Activated CD4-positive, alpha-beta T cell treated with anti-CD3 and anti-CD28 coated beads for 48 hours (primary cell): Measurements from ENCODE around the gene CD8B.
A peak's percentile ranks its signal among the peaks of the same experiment; 100 is the strongest.
"Not testable (repeated sequence)": the region's sequence is repeated elsewhere in the genome, so short reads cannot be mapped to it uniquely, and the experiment has no call there.

Experiments used
- DNase-seq: peaks from one replicate; pipeline ENCODE4 v3.0.0-alpha.2; 2020

The CD8B gene

DNA sequence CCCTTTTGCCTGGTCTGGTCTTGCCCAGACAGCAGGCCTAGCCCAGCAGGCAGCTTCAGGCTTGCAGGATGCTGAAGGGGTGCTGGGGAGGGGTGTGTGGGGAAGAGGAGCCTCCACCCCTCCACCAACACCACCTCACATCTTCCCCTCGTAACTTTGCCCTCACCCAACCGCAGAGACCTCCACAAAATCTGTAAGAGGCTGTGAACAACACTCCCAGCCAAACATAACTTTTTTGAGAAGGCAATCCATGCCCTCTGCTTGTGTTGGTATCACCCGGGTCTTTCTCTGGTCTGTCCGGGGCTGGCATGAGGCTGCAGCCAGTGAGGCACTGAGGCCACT lies 26.2 kb downstream of the CD8B start:
- not testable (repeated sequence) for DNase-seq

DNA sequence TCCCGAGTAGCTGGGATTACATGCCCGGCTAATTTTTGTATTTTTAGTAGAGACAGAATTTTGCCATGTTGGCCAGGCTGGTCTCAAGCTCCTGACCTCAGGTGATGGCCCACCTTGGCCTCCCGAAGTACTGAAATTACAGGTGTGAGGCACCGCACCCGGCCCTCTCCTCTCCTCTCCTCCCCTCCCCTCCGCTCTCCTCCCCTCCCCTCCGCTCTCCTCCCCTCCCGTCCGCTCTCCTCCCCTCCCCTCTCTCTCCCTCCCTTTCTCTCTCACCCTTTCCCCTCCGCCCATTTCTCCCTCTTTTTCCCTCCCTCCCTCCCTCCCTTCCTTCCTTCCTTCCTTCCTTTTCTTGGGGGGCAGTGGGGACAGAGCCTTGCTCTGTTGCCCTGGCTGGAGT lies 28.4 kb downstream of the CD8B start:
- no peak for DNase-seq

DNA sequence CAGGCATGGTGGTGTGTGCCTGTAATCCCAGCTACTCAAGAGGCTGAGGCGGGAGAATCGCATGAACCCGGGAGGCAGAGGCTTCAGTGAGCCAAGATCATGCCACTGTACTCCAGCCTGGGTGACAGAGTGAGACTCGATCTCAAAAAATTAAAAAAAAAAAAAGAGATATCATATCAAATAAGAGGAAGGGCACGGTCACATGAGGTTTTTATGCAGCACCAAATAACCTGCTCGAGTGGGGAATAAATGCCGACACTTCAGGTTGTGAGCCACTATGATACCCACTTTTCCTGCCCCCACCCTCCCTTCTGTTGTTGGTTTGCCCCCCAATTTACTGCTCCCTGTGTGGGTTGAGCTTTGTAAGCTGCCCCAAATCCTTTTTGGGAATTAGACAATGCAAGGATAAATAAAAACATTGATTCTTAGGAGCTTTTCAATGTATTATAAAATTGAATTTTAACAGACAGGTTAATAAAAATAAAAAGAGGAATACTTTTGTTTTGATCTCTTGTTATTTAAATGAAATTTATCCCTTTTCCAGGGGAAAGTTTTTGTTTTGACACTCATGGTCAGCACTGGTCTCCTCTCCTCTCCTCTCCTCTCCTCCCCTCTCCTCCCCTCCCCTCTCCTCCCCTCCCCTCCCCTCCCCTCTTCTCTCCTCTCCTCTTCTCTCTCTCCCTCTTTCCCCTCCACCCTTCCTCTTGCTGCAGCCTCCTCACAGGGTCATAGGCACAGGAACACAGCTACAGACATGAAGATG lies 29.2 kb downstream of the CD8B start:
- DNase-seq, result no peak

DNA sequence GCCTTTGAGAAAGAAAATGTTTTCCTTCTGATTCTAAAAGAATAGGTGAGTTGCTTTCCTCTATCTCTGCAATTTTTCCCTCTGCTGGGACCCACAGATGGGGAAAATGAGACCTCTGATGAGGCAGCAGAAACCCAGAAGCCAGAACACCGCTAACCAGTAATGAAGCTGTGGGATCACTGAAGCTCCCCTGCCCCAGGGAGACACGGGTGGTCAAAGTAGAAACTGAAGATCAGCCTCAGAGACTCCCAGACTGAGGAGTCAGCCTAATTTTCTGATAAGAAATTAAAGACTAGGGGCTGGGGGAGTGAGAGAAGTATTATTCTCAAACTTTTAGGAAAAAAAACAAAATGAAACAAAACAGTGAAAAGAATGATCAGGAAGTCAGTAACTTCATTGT lies 30.1 kb downstream of the CD8B start:
- no peak for DNase-seq

DNA sequence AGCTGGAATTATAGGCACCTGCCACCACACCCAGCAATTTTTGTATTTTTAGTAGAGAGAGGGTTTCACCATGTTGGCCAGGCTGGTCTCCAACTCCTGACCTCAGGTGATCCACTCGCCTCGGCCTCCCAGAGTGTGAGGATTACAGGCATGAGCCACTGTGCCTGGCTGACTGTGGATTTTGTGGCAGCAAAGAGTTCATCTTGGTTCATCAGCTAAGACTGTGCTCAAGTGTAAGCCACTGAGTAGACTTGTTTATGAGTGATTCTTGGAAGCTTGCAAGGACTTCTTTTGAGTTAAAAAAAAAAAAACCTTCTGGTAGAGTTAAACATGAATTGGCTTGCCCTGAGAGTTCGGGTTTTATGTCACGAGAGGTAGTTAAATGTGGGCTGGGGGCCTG lies 34.7 kb downstream of the CD8B start:
- DNase-seq, result no peak

DNA sequence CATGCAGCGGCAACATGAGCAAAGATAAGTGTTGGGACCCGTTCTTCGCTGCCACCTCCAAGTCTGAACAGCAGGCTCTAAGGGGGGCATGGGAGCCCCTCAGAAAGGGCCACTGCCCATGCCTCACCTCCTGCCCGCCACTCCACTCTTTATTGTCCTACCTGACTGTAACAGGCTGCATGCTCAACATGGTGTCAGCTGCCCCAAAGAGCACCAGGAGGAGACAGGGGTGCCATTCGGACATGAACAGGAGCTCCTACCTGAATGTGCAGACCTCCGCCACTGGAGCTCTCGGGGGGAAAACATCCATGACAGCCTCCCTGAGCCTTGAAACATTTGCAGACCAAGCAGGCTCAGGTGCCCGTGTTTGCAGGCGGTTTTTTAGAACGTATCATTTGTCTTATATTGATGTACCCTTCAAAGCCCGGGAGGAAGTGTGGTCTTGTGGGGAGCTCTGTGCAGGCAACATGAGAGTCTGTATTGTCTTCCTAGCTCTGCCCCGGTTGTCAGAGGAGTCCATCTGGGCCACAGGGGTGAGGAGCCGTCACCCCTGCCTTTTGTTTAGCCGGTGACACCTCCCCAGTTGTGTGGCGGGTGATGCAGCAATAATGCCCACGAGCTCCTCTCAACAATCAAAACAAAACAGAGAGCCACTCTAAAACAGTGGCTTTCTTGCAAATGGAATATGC lies 35.8 kb downstream of the CD8B start:
- DNase-seq, result peak; percentile 61

DNA sequence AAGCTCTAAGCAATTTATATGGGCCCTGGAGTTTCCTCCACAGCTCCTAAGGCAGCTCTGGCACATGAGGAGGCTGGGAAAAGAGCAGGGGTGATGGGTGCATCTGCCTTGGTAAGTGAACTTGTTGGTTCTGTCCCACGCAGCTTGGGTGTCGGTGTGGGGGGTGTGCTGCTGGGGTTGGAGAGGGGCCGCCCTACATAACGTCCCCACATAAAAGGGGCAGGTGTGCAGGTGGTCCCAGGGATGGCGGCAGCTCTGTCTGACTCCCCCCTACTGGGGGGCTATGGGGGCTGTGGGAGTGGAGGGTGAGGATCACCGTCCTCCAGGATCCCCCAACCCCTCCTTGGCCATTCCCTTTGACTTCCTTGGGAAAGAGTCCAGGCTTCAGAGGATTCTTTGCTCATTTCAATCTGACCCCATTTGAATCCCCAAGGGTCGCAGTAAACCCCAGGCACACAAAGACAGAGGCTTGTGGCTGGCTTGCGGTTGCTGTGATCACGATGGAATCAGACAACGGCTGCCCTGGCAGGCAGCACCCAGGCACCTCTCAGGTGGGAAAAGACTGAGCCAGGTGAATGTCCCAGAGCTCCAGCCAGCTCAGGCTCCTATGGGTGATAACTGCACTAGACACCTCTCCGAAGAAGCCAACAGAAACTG lies 36.5 kb downstream of the CD8B start:
- no peak for DNase-seq

DNA sequence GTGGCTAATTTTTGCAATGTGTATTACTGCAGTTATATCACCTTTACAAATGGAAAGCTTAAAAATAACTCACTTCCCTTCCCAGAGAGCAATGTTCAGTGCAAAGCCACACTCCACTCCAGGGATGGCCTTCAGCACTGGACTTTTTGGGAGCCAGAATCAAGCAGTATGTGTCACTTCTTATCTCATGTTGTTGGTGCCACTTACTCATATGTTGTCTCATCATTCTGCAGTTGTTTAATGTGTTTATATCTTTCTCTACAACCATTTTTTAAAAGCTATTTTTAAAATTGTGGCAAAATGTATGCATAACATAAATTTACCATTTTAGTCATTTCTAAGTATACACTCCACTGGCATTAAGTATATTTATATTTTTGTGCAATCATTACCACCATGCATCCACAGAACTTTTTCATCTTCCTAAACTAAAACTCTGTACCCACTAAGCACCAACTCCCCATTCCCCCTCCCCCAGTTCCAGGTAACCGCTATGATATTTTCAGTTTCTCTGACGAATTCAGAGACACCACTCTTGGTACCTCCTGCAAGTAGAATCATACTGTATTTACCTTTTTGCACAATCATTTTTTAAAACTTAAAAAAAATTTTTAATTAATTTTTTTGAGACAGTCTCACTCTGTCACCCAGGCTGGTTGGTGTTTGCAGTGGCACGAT lies 38.9 kb downstream of the CD8B start:
- DNase-seq, result no peak

DNA sequence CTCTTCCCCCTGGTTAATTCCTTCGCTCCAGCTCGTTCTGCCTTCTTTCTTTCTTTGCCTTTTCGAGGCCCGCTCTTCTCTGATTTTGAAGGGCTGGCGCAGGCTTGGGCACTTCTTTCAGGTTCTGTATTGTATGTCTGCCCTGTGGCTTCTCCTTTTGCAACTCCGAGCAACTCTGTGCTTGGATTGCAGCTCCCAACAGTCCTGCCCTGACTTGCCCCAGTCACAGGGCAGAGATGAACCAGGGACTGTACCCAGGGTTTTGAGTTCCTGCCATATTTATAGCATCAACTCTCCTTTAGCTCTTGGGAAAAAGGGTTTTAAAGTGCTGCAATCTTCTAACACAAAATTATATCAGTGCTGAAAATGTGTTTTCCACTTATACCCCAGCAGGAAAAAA lies 39.8 kb downstream of the CD8B start:
- no peak for DNase-seq

DNA sequence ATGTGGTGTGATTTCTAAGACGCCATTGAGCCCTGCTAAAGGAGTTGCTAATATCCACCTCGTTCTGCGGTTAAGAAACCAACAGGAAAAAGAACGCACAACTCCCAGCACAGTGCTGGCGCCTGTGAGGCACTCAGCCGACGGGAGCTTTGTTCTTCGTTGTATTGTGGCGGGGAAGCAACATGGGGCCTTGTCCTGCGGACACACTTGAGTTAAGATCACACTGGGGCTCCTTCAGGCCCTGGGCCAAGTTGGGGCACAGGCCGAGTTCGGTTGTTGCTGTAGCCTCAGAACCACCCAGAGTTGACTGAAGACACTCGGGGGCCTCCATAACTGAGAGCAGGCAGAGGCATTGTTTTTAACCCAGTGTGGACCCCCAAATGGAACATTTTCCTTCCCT lies 40.4 kb downstream of the CD8B start:
- DNase-seq, result no peak

DNA sequence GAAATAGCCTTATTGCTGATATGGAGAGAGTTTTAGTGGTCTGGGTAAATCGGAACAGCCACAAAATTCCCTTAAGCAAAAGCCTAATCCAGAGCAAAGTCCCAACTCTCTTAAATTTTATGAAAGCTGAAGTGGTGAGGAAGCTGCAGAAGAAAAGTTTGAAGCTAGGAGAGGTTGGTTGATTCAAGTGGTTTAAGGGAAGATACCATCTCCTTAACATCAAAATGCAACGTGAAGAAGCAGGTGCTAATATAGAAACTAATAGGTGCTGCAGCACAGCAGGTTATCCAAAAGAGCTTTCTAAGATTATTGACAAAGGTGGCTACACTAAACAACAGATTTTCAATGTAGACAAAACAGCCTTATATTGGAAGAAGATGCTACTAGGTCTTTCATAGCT lies 42.7 kb downstream of the CD8B start:
- DNase-seq, result no peak

DNA sequence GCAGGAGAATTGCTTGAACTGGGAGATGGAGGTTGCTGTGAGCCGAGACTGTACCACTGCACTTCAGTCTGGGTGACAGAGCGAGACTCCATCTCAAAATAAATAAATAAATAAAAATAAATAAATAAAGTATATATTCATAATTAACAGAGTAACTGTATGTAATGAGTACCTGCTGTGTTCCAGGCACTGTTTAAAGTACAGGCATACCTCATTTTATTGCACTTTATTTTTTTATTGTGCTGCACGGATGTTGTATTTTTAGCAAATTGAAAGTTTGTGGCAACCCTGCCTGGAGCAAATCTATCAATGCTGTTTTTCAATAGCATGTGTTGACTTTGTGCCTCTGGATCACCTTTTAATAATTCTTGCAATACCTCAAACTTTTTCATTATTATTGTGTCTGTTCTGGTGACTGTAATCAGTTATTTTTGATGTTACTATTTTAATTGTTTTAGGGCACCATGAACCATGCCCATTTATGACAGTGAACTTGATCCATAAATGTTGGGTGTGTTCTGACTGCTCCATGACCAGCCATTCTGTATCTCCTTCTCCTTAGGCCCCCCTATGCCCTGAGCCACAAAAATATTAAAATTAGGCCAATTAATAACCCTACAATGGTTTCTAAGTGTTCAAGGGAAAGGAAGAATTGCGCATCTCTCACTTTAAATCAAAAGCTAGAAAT lies 43.4 kb downstream of the CD8B start:
- DNase-seq, result no peak

DNA sequence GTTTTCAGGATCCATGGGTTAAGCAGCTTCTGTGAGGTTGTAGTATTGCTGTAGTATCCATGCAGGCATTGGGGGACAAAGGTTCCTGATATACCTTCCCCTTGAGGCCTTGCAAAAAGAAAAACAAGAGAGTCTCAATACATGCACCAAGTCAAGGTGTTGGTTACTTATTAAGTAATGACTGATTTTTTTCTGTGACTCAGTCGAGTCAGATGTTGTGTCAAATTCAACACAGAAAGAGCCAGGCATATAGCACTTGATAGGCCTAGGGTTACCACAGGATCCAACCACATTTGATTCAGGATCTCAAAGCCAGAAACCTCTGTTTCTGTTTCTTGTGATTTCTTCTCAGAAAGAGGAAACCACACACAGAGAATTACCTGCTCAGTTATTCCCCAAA lies 46.1 kb downstream of the CD8B start:
- no peak for DNase-seq

DNA sequence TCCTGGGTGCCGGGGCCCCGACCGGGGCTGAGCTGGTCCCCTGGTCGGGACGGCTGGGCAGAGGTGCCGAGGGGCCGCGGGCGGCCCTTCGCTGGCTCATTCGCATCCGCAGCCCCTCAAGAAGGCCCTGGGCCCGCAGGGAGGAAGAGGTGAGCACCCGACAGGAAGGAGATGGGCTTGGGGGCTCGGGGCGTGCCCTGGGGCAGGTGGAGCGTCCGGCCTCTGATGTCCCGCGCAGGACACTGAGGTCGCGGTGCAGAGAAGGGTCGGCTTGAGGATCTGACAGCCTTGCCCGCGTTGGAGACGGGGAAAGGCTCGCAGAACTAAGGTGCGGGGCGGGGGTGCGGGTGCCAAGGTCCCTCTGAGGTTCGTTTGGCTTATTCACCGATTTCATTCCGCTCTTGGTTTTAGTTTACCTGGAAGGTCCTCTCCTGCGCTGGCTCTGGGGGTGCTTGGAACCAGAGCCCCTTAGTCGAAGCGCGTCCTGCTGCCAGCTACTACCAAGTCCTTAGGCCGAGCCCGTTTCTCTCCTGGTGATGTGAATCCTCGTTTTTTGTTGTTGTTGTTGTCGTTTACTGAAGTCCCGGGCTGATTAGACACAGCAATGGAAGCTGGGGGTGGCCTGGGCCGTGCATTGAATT lies 52.1 kb downstream of the CD8B start:
- DNase-seq, result no peak

DNA sequence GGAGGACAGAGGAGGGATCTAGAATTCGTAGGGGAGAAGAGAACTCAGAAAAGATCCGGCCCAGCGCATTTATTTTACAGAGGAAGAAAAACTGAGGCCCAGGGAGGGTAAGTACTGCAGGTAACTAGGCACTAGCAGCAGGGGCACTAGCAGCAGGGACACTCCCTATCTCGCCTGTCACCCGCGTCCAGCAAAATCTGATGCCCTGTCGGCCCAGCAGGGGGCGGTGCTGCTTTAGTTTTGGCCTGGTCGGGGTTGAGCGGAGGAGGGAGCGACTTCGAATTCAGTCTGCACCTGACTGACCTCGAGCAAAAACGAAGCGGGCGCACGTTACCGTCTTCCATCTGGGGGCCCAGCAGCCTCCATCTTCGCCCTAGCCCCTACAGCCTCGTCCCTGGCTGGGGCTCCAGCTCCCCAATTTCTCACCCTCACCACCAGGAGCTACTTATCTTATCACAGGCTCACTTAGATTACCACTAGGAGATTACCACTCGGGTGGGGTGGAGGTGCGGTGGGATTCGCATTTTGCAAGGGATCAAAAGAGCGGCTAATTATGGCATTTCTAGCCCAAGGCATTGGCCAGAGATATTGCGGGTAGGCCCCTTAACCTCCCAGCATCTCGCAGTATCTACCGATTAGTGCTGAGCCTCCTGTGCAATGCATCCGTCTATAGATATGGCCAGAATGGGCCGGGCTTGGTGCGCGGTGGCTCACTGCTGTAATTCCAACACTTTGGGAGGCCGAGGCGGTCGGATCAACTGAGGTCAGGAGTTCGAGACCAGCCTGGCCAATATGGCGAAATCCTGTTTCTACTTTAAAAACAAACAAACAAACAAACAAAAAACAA lies 53.1 kb downstream of the CD8B start:
- DNase-seq, result peak; percentile 95

DNA sequence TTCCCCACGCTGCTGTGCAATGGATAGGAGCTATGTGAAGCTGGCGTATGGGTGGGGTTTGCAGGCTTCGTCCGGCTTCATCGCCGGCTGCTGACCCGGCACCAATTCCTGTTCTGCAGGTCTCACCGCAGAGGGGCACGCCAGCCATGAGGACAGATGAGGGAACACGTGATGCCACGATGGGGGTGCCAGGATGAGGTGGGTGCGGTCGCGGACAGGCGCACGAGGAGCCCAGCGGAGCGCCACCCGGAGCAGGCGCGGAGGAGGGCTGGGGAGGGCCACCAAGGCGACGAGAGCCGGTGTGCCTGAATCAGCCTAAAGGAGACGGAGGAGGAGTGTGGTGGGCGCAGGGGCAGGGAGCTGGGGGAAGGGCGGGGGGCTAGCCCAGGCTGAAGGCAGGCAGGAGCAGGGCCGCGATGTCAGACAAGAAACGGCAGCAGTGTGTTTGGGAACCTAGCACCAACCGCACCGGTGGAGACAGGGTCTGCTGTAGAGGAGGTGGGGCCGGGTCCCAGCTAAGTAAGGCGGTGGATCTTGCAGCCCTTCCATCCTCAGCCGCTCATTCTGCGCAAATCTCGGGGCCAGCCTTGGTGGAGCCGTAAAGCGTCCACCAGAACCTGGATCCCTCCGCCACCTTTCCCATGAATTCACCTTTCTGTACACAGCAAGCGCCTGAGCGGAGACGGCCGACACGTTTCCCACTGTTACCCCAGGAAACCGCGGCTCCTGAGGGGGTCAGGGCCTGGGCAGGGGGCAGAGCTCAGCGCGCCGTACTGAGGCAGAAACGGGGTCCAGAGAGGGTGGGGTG lies 54.0 kb downstream of the CD8B start:
- DNase-seq, result peak; percentile 45

DNA sequence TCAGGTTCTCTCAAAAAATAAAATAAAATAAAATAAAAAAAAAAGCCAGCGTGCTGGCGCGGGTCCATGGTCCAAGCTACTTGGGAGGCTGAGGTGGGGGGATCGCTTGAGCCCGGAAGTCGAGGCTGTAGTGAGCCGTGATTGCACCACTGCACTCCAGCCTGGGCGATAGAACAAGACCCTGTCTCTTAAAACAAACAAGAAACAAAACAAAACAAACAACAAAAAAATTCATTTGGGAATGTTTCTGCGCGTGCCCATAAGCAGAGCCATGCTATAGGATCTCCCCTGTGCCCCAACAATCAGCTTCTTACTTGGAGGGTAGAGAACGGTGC lies 54.6 kb downstream of the CD8B start:
- no peak for DNase-seq

DNA sequence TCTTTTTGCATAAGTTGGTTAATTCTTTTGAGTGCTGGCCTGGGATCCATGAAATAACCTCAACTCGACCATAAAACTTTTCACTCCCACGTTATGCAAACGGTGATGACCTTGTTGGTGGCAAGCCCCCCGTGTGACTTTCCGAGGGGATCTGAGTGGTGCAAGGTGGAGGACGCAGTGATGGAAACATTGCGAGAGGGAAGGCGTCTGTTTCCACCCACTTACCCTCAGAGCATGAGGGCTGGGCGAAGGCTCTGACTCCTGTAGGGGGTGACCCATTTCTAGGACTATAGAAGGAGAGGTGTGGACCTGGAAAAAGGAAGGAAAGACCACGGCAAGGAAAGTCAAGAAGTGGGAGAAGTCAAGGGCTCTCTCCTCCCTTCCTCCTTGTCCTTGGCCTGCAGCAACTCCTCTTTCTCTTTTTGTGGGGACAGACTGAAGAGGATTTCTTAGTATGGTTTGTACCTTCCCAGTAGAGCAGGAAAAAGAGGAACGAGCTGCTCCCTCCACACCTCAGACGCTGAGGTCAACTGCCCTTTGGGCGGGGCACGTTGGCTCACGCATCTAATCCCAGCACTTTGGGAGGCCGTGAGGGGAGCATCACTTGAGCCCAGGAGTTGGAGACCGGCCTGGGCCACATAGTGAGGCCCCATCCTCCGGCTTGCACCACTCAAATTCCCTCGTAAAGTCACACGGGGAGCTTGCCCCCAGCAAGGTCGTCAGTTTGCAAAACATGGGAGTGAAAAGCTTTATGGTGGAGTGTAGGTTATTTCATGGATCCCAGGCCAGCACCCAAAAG lies 55.4 kb downstream of the CD8B start:
- DNase-seq, result no peak

DNA sequence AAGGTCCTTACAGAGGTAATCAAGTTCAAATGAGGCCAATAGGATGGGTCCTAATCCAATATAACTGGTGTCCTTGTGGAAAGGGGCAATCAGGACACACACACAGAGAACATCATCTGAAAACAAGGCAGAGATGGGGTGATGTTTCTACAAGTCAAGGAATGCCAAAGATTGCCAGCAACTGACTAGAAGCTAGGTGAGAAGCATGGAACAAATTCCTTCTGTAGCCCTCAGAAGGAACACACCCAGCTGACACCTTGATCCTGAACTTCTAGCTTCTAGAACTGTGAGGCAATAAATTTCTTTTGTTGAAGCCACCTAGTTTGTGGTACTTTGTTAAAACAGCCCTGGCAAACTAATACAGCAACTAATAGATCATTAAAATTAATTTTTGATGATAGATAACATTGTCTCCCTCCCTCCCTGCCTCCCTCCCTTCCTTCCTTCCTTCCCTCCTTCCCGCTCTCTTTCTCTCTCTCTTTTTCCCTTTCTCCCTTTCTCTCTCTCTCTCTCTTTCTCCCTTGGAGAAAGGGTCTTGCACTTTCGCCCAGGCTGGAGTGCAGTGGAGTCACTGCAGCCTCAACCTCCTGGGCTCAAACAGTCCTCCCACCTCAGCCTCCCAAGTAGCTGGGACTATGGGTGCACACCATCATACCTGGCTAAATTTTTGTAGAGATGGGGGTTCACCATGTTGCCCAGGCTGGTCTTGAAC lies 60.7 kb downstream of the CD8B start:
- no peak for DNase-seq
